ENCODE measurements around the gene CAPZA1. TPM values are rescaled to one million over a fixed set of nuclear protein-coding genes. Genes with fewer than 3 reads are reported as not detected.

CAPZA1 gene
- polyA plus RNA-seq, 1 donor from 2014 or later, result 82.2 TPM

DNA sequence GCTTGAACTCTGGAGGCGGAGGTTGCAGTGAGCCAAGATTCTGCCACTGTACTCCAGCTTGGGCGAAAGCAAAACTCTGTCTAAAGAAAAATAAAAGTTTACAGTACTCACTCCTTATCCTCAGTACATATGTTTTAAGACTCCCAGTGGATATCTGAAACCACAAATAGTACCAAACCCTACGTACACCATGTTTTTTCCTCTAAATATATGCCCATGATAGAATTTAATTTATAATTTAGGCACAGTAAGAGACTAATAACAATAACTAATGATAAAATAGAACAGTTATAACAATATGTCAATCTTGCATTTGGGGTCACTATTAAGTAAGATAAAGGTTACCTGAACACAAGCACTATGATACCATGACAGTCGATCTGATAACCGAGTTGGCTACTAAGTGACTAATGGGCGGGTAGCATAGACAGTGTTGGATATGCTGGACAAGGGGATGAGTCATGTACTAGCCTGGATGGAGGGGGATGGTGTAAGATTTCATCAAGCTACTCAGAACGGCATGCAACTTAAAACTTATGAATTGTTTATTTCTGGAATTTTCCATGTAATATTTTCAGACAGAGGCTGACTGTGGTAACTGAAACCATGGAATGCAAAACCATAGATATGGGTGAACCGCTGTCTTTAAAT is 44.4 kb upstream of the CAPZA1 start:
- no peak overlapping the region for H3K9ac ChIP-seq (ENCODE audit: low read length)
- no peak overlapping the region for H2AFZ ChIP-seq (ENCODE audit: low read depth, low read length)
- H3K36me3 ChIP-seq (ENCODE audit: insufficient read depth, low read length), result peaks cover 12% of the 10 kb centered on the region
- no peaks in the 10 kb centered on the region for H3F3A ChIP-seq (ENCODE audit: insufficient read depth, low read length, poor library complexity, severe bottlenecking)
- H3K4me3 ChIP-seq (ENCODE audit: low read length), result no peak overlapping the region
- H3K9me2 ChIP-seq (ENCODE audit: insufficient read depth, low read length), result no peaks in the 10 kb centered on the region
- H3K9me3 ChIP-seq (ENCODE audit: low read length), result no peaks in the 10 kb centered on the region
- H3K4me2 ChIP-seq (ENCODE audit: low read length), result no peak overlapping the region
- H3K27ac ChIP-seq (ENCODE audit: low read length), result no peak overlapping the region
- H3K79me2 ChIP-seq (replicated peaks; ENCODE audit: insufficient read depth, low read length), result no peaks in the 10 kb centered on the region
- H4K20me1 ChIP-seq (ENCODE audit: insufficient read depth), result no peaks in the 10 kb centered on the region
- TF ChIP-seq TAF1 (IDR thresholded peaks at IDR 0.05; ENCODE audit: low read depth) (no peak), EZH2 (IDR thresholded peaks at IDR 0.05; ENCODE audit: borderline replicate concordance, insufficient read depth, low read length, poor library complexity, severe bottlenecking) (no peak), RAD21 (conservative IDR thresholded peaks at IDR 0.05) (no peak), SMC3 (conservative IDR thresholded peaks at IDR 0.05; ENCODE audit: poor library complexity) (no peak), EP300 (conservative IDR thresholded peaks at IDR 0.05; ENCODE audit: poor library complexity, severe bottlenecking) (no peak), MXI1 (conservative IDR thresholded peaks at IDR 0.05; ENCODE audit: poor library complexity, severe bottlenecking) (no peak), POLR2AphosphoS5 (IDR thresholded peaks at IDR 0.05) (no peak)
- TF ChIP-seq, protein P1, sequence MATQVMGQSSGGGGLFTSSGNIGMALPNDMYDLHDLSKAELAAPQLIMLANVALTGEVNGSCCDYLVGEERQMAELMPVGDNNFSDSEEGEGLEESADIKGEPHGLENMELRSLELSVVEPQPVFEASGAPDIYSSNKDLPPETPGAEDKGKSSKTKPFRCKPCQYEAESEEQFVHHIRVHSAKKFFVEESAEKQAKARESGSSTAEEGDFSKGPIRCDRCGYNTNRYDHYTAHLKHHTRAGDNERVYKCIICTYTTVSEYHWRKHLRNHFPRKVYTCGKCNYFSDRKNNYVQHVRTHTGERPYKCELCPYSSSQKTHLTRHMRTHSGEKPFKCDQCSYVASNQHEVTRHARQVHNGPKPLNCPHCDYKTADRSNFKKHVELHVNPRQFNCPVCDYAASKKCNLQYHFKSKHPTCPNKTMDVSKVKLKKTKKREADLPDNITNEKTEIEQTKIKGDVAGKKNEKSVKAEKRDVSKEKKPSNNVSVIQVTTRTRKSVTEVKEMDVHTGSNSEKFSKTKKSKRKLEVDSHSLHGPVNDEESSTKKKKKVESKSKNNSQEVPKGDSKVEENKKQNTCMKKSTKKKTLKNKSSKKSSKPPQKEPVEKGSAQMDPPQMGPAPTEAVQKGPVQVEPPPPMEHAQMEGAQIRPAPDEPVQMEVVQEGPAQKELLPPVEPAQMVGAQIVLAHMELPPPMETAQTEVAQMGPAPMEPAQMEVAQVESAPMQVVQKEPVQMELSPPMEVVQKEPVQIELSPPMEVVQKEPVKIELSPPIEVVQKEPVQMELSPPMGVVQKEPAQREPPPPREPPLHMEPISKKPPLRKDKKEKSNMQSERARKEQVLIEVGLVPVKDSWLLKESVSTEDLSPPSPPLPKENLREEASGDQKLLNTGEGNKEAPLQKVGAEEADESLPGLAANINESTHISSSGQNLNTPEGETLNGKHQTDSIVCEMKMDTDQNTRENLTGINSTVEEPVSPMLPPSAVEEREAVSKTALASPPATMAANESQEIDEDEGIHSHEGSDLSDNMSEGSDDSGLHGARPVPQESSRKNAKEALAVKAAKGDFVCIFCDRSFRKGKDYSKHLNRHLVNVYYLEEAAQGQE (IDR thresholded peaks at IDR 0.05; ENCODE audit: borderline replicate concordance), result no peak
- TF ChIP-seq, protein P2, sequence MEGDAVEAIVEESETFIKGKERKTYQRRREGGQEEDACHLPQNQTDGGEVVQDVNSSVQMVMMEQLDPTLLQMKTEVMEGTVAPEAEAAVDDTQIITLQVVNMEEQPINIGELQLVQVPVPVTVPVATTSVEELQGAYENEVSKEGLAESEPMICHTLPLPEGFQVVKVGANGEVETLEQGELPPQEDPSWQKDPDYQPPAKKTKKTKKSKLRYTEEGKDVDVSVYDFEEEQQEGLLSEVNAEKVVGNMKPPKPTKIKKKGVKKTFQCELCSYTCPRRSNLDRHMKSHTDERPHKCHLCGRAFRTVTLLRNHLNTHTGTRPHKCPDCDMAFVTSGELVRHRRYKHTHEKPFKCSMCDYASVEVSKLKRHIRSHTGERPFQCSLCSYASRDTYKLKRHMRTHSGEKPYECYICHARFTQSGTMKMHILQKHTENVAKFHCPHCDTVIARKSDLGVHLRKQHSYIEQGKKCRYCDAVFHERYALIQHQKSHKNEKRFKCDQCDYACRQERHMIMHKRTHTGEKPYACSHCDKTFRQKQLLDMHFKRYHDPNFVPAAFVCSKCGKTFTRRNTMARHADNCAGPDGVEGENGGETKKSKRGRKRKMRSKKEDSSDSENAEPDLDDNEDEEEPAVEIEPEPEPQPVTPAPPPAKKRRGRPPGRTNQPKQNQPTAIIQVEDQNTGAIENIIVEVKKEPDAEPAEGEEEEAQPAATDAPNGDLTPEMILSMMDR (IDR thresholded peaks at IDR 0.05; ENCODE audit: poor library complexity, severe bottlenecking), result no peak
- H3K27me3 ChIP-seq (ENCODE audit: insufficient read depth, low read depth, low read length), result no peaks in the 10 kb centered on the region

DNA sequence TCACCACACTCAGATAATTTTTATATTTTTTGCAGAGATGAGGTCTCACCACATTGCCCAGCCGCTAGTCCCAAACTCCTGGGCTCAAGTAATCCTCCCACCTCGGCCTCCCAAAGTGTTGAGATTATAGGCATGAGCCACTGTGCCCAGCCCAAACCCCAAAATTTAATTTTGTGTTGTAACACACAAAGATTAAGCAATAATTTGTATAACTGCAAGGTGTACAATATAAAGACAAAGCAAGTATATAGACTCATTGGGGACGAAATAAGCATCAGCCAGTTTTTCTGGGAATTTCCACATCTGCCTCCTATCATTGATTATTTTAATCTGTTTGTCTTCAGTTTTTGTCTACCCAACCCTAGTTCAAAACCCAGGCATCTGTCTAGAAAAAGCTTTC is 43.4 kb upstream of the CAPZA1 start:
- Histone ChIP-seq H3K27me3 (ENCODE audit: insufficient read depth, low read depth, low read length) (no peaks in the 10 kb centered on the region), H3F3A (ENCODE audit: insufficient read depth, low read length, poor library complexity, severe bottlenecking) (no peaks in the 10 kb centered on the region)

More for the DNA sequence above, 43.4 kb upstream of the CAPZA1 start:
- Histone ChIP-seq H3K27ac (ENCODE audit: low read length) (no peak overlapping the region), H3K36me3 (ENCODE audit: insufficient read depth, low read length) (peaks cover 12% of the 10 kb centered on the region), H3K9me2 (ENCODE audit: insufficient read depth, low read length) (no peaks in the 10 kb centered on the region), H3K4me2 (ENCODE audit: low read length) (no peak overlapping the region), H3K4me3 (ENCODE audit: low read length) (no peak overlapping the region), H3K9me3 (ENCODE audit: low read length) (no peaks in the 10 kb centered on the region), H3K79me2 (replicated peaks; ENCODE audit: insufficient read depth, low read length) (no peaks in the 10 kb centered on the region), H3K9ac (ENCODE audit: low read length) (no peak overlapping the region), H2AFZ (ENCODE audit: low read depth, low read length) (no peak overlapping the region), H4K20me1 (ENCODE audit: insufficient read depth) (no peaks in the 10 kb centered on the region)
- TF ChIP-seq MXI1 (conservative IDR thresholded peaks at IDR 0.05; ENCODE audit: poor library complexity, severe bottlenecking) (no peak), EP300 (conservative IDR thresholded peaks at IDR 0.05; ENCODE audit: poor library complexity, severe bottlenecking) (no peak), TAF1 (IDR thresholded peaks at IDR 0.05; ENCODE audit: low read depth) (no peak), POLR2AphosphoS5 (IDR thresholded peaks at IDR 0.05) (no peak), RAD21 (conservative IDR thresholded peaks at IDR 0.05) (no peak), EZH2 (IDR thresholded peaks at IDR 0.05; ENCODE audit: borderline replicate concordance, insufficient read depth, low read length, poor library complexity, severe bottlenecking) (no peak), SMC3 (conservative IDR thresholded peaks at IDR 0.05; ENCODE audit: poor library complexity) (no peak)
- TF ChIP-seq, protein P2 (IDR thresholded peaks at IDR 0.05; ENCODE audit: poor library complexity, severe bottlenecking), result no peak
- TF ChIP-seq, protein P1 (IDR thresholded peaks at IDR 0.05; ENCODE audit: borderline replicate concordance), result no peak

Measured in neural cell (in vitro differentiated cells).